Lower leg skin (tissue), 4 donors: Measurements from ENCODE around the gene METTL22. TPM values are rescaled to one million over a fixed set of nuclear protein-coding genes. Genes with fewer than 3 reads are reported as not detected.

Source experiments
- DNase-seq, 2 donors: peaks; one replicate each; pipeline ENCODE4 v3.0.0-alpha.2; 2019; ENCODE audit warnings: low spot score in 2 of 2
- H3K4me3 ChIP-seq: fragments of 200-600 bp; sonication (generic); 2 replicates; pipeline ENCODE4 v1.5.1; 2017; ENCODE audit warnings: mild to moderate bottlenecking, low read depth; ENCODE audit not compliant: poor library complexity, severe bottlenecking
- POLR2A ChIP-seq, 2 donors: fragments of 450-650 bp; IDR thresholded peaks; one replicate each; pipeline ENCODE4 v1.6.1; 2016 to 2017; ENCODE audit warnings: antibody characterized with exemption in 2 of 2, mild to moderate bottlenecking in 1 of 2, moderate library complexity in 1 of 2
- WGBS, 2 donors: methylation state at CpG; one replicate each; pipeline ENCODE4 v1.1.5; 2018; 5-methylcytosine and 5-hydroxymethylcytosine counted together
- intact Hi-C: fragments of 100-400 bp; cut with DNase I; formaldehyde crosslinking; loops from one replicate; pipeline ENCODE4 v1.15.0; 2023; ENCODE audit warnings: low total_unique reads
- total RNA-seq, 4 donors: library from RNA; depleted of rRNA; stranded (reverse); fragments of >200 nt; gene quantifications; one replicate each; pipeline ENCODE4 v1.1.0, GENCODE V29; 2016
- TF ChIP-seq, protein P1 (sequence below), 3 donors: fragments of 450-650 bp; IDR thresholded peaks; one replicate each; pipeline ENCODE4 v1.5.1; 2016; ENCODE audit warnings: antibody characterized with exemption in 3 of 3, mild to moderate bottlenecking in 3 of 3, moderate library complexity in 2 of 3

Gene METTL22
- total RNA-seq, 4 donors from 2014 or later = 12.9 to 49.0 (median 21.1) TPM

DNA sequence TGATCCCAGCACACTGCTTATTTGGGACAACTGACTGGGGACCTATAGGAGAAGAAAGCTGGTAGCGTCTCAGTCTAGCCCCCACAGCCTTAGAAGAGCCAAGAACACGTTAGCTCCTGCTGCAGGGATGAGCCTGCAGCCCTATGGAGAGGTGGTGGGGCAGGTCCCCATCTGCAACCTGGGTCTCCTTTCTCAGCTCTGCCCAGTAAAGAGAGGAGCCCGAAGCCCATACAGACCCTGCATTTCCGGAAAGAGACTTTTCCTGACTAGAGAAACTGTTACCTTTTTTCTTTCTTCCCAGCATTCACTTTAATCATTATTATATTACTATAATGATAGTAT, 788 bp downstream of the METTL22 start:
- DNase-seq = no peak
- intact Hi-C loops = no loop called here
- H3K4me3 ChIP-seq = peak overlapping the region; percentile 72
- TF ChIP-seq POLR2A (IDR thresholded peaks at IDR 0.05) = no peak
- TF ChIP-seq, protein P1, sequence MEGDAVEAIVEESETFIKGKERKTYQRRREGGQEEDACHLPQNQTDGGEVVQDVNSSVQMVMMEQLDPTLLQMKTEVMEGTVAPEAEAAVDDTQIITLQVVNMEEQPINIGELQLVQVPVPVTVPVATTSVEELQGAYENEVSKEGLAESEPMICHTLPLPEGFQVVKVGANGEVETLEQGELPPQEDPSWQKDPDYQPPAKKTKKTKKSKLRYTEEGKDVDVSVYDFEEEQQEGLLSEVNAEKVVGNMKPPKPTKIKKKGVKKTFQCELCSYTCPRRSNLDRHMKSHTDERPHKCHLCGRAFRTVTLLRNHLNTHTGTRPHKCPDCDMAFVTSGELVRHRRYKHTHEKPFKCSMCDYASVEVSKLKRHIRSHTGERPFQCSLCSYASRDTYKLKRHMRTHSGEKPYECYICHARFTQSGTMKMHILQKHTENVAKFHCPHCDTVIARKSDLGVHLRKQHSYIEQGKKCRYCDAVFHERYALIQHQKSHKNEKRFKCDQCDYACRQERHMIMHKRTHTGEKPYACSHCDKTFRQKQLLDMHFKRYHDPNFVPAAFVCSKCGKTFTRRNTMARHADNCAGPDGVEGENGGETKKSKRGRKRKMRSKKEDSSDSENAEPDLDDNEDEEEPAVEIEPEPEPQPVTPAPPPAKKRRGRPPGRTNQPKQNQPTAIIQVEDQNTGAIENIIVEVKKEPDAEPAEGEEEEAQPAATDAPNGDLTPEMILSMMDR (IDR thresholded peaks at IDR 0.05) = no peak
- 4 to 8% methylated on average over 4 of the region's 4 CpGs for WGBS, 2 donors

- H3K4me3 ChIP-seq = no peak overlapping the region
- no peak for TF ChIP-seq POLR2A (IDR thresholded peaks at IDR 0.05)
- TF ChIP-seq, protein P1 (IDR thresholded peaks at IDR 0.05) = no peak
- intact Hi-C loops = no loop called here
These were observed 2.1 kb downstream of the METTL22 start for GRCh38 chr16:8623634-8624033.

DNA sequence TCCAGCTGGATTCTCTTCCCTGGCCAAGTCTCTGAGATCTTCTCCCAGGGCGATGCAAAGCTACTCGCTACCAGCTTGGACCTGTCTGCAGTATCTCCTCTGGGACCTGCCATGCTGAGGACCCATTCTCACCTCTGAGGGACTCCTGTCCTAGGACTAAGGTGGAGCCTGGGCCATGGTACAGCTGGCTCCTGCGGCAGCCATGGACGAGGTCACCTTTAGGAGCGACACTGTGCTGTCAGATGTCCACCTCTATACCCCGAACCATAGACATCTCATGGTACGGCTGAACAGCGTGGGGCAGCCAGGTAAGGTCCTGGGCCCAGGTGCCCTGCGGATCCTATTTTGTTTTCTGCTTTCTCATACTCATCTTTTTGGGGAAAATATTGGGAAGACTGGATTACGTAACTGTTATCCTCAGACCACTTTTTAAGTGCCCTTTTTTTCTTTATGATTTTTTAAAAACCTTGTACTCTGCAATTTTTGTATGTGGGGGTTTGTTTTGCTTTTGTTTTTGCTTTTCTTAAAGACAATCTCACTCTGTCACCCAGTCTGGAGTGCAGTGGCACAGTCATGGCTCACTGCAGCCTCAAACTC, 4.1 kb downstream of the METTL22 start:
- 92 to 96% methylated on average over 10 of the region's 10 CpGs for WGBS, 2 donors
- no peak overlapping the region for H3K4me3 ChIP-seq
- TF ChIP-seq POLR2A (IDR thresholded peaks at IDR 0.05) = no peak
- TF ChIP-seq, protein P1 (IDR thresholded peaks at IDR 0.05) = no peak
- DNase-seq = no peak
- intact Hi-C loops = no loop called here

More at GRCh38 chr16:8623634-8624033, 2.1 kb downstream of the METTL22 start:
- no peak for DNase-seq

GRCh38 chr16:8626946-8627345, 5.4 kb downstream of the METTL22 start:
- 94 to 95% methylated on average over 8 of the region's 8 CpGs for WGBS, 2 donors
- H3K4me3 ChIP-seq = no peak overlapping the region
- TF ChIP-seq, protein P1 (IDR thresholded peaks at IDR 0.05) = no peak
- DNase-seq = no peak
- intact Hi-C loops = no loop called here

- no peak for DNase-seq
- H3K4me3 ChIP-seq = no peak overlapping the region
- intact Hi-C loops = no loop called here
- WGBS, 2 donors = 79 to 90% methylated on average over 4 of the region's 4 CpGs
- TF ChIP-seq, protein P1 (IDR thresholded peaks at IDR 0.05) = no peak
- TF ChIP-seq POLR2A (IDR thresholded peaks at IDR 0.05) = no peak
These were observed 6.0 kb downstream of the METTL22 start for GRCh38 chr16:8627456-8627855.
